UCSD-AML1 (cell line): Measurements from ENCODE around the gene CHAT.
"Not testable (repeated sequence)": the region's sequence is repeated elsewhere in the genome, so short reads cannot be mapped to it uniquely, and the experiment has no call there.

Experiments
- DNase-seq: peaks from one replicate; lab custom pipeline; 2025; ENCODE audit not compliant: unreplicated experiment; lab: John Stamatoyannopoulos, UW

Gene CHAT

DNA sequence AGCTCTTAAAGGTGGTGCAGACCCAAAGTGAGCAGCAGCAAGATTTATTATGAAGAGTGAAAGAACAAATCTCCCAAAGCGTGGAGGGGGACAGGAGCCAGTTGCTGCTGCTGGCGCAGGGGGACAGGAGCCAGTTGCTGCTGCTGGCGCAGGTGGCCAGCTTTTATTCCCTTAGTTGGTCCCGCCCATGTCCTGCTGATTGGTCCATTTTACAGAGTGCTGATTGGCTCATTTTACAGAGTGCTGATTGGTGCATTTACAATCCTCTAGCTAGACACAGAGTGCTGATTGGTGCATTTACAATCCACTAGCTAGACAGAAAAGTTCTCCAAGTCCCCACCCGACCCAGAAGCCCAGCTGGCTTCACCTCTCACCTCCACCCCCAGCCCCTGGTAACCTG, 68.6 kb downstream of the CHAT start:
- not testable (repeated sequence) for DNase-seq

DNA sequence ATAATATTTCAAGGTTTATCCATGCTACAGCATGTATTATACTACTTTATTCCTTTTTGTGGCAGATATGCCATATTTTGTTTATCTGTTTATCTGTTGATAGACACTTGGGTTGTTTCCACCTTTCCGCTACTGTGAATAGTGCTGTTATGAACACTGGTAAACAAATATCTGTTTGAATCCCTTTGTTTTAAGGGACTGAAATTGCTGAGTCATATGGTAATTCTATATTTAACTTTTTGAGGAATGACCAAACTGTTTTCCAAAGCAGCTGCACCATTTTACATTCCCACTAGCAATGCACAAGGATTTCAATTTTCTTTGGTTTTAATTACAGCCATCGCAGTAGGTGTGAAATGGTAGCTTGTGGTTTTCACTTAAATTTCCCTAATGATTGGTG, 69.0 kb downstream of the CHAT start:
- no peak for DNase-seq

DNA sequence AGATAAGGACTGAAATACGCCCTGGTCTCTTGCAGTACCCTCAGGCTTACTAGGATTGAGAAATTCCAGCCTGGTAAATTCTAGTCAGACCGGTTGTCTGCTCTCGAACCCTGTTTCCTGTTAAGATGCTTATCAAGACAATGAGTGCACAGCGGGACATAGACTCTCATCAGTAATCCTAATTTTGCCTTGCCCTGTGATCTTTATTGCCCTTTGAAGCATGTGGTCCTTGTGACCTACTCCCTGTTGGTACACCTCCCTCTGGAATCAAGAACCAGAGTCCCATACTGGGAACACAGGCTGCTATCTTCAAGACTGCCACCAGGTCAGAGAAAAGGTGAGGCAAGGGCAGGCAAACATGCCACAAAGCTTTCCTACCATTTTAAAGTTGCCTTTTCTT, 72.8 kb downstream of the CHAT start:
- DNase-seq = no peak

DNA sequence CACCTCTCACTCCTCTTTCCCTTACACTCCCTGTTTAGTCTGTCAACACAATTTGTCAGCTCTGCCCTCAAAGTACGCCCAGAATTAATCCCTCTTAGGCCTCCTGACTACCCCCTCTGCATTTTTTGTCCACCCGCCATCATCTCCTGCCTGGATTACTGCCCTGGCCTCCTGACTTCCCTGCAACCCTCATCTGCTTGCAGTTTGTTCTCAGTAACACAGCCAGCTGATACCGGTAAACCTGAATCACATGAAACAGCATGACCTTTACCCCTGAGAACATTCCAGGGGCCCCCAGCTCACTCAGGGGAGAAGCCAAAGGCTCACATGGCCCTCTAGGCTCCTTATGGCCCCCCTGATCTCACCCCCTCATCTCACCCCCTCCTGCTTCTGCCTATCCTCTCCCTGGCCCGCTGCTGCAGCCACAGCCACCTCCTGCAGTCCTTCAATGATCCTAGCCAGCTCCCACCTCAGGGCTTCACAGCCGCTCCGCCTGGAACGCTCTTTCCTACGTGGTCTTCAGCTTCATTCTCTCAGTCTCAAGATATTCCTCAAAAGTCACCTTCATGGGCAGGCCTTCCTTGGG, 74.5 kb downstream of the CHAT start:
- DNase-seq = no peak

DNA sequence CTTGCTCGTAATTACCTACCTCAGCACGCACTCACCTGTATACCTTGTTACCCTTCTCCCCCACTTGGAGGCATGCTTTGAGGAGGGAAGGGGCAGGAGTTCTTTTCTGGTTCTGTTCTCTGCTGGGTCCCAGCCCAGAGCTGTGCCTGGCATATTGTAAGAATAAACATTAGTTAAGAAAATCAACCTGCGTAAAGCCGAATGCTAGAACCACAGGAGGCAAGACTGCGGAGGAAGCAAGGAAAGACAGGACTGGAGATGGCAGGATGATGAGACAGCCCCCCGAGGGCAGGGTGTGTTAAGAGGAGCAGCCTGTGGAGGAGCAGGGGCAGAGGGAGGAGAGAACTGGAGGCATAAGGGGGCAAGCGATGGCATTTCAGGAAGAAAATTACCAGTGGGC, 75.1 kb downstream of the CHAT start:
- no peak for DNase-seq

- no peak for DNase-seq
These were observed 76.2 kb downstream of the CHAT start for GRCh38 chr10:49689882-49690510.

DNA sequence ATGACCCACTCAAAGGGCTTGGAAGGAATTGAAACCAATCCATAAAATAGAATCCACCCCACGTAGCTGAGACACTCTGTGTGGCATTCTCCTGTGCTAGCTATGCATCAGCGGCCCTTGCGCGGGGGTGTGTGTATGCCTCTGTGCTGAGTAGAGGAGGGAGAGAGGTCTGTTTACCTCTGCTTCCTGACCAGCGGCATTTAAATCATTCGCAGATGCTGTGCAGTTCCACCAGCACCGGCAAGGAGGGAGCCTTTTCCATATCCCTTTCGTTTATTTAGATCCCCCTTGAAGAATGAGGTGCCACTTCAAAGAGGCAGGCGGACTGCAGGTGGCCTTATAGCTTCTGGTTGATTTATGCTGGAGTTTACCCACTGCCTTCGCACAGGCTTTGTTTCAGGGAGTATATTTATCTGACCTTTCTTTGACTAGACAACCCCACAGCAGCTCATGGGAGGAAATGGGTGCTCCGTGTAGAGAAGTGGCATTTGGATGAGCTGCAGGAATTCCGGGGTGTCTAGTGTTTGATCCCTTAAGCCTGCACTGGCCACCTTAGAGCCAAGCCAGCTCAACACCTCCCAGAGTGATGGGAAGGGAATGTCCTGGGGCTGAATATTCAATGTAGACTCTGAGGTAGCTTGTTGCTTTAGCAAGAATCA, 77.0 kb downstream of the CHAT start:
- no peak for DNase-seq

- DNase-seq = no peak
These were observed 77.8 kb downstream of the CHAT start for GRCh38 chr10:49691588-49691987.

DNA sequence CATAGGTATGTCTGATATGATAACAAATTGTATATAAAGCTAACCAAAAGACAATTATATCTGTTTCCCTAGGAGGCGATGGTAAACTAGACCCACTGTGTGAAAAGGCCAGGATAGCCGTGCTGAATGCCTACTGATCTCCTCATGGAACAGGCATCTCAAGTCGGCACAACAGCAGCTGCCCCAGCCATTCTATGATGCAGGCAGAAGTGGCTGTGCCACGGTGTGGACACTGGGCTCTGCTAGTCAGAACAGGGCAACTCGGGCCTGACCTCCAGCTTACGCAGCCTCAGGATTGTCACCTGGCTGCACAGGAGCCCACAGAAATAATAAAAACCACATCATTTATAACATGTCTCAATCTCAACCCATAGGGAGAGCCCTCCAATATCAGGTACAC, 80.6 kb downstream of the CHAT start:
- no peak for DNase-seq

GRCh38 chr10:49696311-49696710, 82.5 kb downstream of the CHAT start:
- DNase-seq = no peak

- no peak for DNase-seq
These were observed 84.8 kb downstream of the CHAT start for GRCh38 chr10:49698679-49699078.

GRCh38 chr10:49700211-49700610, 86.4 kb downstream of the CHAT start:
- no peak for DNase-seq

DNA sequence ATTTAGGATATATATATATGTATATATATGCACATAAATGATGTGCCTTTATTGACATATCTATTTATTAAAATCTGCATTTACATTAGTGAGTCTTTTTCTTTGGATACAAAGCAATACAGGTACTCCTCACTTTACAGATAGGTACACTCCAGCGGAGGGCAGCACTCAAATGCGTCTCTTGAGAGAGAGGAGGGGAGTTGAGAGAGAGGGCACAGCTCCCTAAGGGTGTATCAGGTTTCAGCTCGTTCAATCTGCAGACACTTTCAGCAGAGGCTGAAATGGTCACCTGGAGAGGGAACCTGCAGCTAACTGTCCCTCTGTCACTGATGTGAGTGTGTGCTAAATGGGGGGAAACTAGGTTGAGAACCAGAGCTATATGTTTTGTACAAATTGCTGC, 87.2 kb downstream of the CHAT start:
- DNase-seq = no peak

DNA sequence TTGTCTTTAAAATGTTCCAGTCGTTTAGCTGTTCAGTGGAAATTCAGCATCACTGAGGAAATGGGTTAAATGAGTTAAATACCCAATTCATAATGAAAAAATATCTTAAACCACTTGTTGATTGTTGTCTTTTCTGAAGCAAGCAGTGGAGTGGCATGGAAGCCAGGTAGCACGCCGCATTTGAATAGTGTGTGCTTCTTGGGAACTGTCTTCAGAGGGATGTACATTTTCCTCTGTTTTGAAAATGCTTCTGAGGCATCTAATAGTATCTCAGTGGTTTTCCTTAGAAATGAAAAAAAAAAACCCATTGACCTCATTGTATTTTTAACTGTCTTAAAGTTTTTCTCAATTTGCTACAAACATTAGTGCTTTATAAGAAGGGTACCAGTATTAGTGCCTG, 93.7 kb downstream of the CHAT start:
- DNase-seq = no peak

GRCh38 chr10:49709934-49710333, 96.1 kb downstream of the CHAT start:
- no peak for DNase-seq

- DNase-seq = no peak
These were observed 97.1 kb downstream of the CHAT start for GRCh38 chr10:49710966-49711365.

DNA sequence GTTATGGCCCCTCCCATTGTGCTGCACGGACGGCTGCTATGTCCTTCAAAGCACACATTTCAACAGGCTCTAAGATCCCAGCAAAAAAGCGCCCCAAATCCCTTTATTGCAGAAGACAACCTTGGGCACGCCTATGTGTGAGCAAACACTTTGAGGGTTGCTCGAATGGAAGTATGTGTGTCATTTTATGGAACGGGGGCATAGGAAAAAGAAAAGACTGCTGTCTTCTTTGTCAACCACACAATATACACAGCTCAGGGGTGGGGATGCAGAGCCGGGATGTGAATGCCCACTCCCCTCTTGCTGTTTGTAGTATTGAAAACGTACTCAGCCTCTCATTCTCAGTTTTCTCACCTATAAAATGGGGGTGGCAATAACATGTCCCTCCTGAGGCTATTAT, 97.6 kb downstream of the CHAT start:
- no peak for DNase-seq

DNA sequence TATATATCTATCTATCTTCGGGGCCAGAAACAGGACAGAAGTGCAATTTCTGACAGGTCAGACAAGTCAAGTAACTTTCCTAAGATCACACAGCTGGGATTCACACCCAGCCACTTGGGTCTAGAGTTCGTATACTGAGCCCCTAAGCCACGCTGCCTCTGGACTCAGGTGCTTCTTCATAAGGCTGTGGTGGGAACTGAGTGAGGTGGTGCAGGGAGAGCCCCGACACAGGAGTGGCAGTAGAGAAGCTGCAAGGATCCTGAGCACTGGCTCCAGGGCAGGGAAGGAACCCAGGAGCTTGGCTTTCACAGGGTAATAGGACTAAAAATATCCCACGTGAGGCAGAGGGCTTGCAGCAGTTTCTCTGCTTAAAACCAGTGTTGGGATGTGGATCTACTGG, 99.4 kb downstream of the CHAT start:
- no peak for DNase-seq
